NT2/D1 (cell line): ENCODE data around the gene ARPP21.

Experiments
- SUZ12 ChIP-seq: IDR thresholded peaks from 2 replicates; pipeline ENCODE4 v1.6.1; 2011; ENCODE audit not compliant: insufficient read length, insufficient read depth; ENCODE audit errors: extremely low read depth
- YY1 ChIP-seq: IDR thresholded peaks from 2 replicates; pipeline ENCODE4 v1.6.1; 2011; ENCODE audit not compliant: insufficient read length, insufficient read depth
- ZNF274 ChIP-seq: IDR thresholded peaks from 2 replicates; pipeline ENCODE4 v1.6.1; 2011; ENCODE audit warnings: mild to moderate bottlenecking, low read depth, low read length

- no peak for TF ChIP-seq YY1
- no peak for TF ChIP-seq ZNF274
- TF ChIP-seq SUZ12, result no peak
Measured at GRCh38 chr3:35666888-35667287, 27.6 kb downstream of the ARPP21 start.
